ENCODE data around the gene CORT.

DNA sequence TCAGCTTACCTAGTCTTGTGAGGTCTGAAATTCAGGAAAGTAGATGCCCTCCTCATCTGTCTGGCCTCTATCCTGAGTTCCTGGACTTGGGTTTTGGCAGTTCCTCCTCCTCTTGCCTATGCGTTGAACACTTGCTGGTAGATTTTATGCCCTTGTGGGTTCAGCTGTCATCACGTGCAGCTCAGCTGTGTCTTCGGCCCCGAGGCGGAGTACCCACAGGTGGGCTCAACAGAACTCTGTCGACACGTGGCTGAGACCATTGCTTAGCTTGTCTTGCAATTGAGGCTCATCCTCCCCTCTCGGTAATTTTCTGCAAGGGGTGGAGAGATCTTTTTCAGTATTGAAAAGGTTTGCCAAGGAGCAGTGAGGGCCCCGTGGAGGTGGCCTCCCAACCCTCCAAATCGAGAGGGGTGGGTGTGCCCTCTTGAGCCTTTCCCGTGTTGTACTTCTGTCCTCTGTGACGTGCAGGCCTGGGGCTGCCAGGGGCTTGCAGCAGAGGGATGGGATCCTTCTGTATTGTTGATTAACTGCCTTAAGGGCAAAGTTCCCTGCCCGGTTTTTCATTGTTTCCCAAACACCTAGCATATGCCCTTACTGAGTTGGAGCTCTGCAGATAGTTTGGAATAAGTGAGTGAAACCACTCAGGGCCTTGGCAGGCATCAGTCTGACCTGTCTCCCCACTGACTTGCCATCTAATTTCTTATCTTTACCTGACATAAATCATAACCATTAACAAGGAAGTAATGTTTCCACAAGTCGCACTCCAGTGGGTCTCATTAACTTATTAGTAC is 16.7 kb upstream of the CORT start:
- TF ChIP-seq ELK1 (IDR thresholded peaks at IDR 0.05; ENCODE audit: borderline replicate concordance, low read depth, low read length) (no peak), CTCF (conservative IDR thresholded peaks at IDR 0.05; ENCODE audit: low read depth, low read length) (no peak), RFX5 (IDR thresholded peaks at IDR 0.05; ENCODE audit: low read depth, low read length) (no peak), RAD21 (IDR thresholded peaks at IDR 0.05; ENCODE audit: low read length) (no peak), RCOR1 (IDR thresholded peaks at IDR 0.05; ENCODE audit: insufficient replicate concordance, low read length) (no peak), POLR2A (IDR thresholded peaks at IDR 0.05; ENCODE audit: low read depth, low read length) (no peak), USF2 (IDR thresholded peaks at IDR 0.05; ENCODE audit: low read depth, low read length) (no peak), CEBPB (IDR thresholded peaks at IDR 0.05; ENCODE audit: low read depth, low read length) (no peak), FOS (IDR thresholded peaks at IDR 0.05; ENCODE audit: low read depth, low read length) (no peak), NFE2L2 (IDR thresholded peaks at IDR 0.05; ENCODE audit: low read depth, low read length) (no peak), SMC3 (IDR thresholded peaks at IDR 0.05; ENCODE audit: low read depth, low read length) (no peak), MXI1 (IDR thresholded peaks at IDR 0.05; ENCODE audit: borderline replicate concordance, low read depth, low read length) (no peak), CHD1 (IDR thresholded peaks at IDR 0.05; ENCODE audit: low read depth, low read length) (no peak)
